Nephron progenitor cell (in vitro differentiated cells): ENCODE results near the gene DDX39B.

ENCODE experiments used
- DNase-seq: peaks from one replicate; pipeline ENCODE4 v3.0.0; 2021
- H3K27ac Mint-ChIP-seq: 2 replicates; pipeline ENCODE4 v1.8.0; 2021; ENCODE audit warnings: mild to moderate bottlenecking, moderate library complexity, mixed read lengths
- H3K27me3 Mint-ChIP-seq: 2 replicates; pipeline ENCODE4 v1.8.0; 2021; ENCODE audit warnings: mild to moderate bottlenecking, low read depth, mixed read lengths; ENCODE audit not compliant: poor library complexity
- H3K36me3 Mint-ChIP-seq: 2 replicates; pipeline ENCODE4 v1.8.0; 2021; ENCODE audit warnings: low read depth, mixed read lengths
- H3K4me1 Mint-ChIP-seq: 2 replicates; pipeline ENCODE4 v1.8.0; 2021; ENCODE audit warnings: mixed read lengths
- H3K4me3 Mint-ChIP-seq: 2 replicates; pipeline ENCODE4 v1.8.0; 2021; ENCODE audit warnings: mild to moderate bottlenecking, moderate library complexity, mixed read lengths
- H3K9me3 Mint-ChIP-seq: 2 replicates; pipeline ENCODE4 v1.8.0; 2021; ENCODE audit warnings: mild to moderate bottlenecking, moderate library complexity, mixed read lengths
- CTCF ChIP-seq: fragments of 200-600 bp; sonication (generic); IDR thresholded peaks from 2 replicates; pipeline ENCODE4 v1.5.0; 2021; ENCODE audit warnings: antibody characterized with exemption

DDX39B gene

GRCh38 chr6:31572041-31572911 lies 30.5 kb upstream of the DDX39B start, which contains the start of gene LTA:
LTA (plus strand) TSS chr6:31572289; CDS start chr6:31572743, 454 bp downstream.
- Mint-ChIP-seq H3K9me3 (no peaks in the 10 kb centered on the region), H3K27me3 (peaks cover 49% of the 10 kb centered on the region), H3K36me3 (no peaks in the 10 kb centered on the region), H3K4me1 (peaks cover 44% of the 10 kb centered on the region), H3K4me3 (no peak within 1 kb of the TSS), H3K27ac (no peak within 1 kb of the TSS)
- TF ChIP-seq CTCF = no peak
- no peak for DNase-seq

- no peaks in the 10 kb centered on the region for H3K36me3 Mint-ChIP-seq
- H3K27ac Mint-ChIP-seq = no peak overlapping the region
- no peak for TF ChIP-seq CTCF
- no peak overlapping the region for H3K4me3 Mint-ChIP-seq
- H3K4me1 Mint-ChIP-seq = peaks cover 29% of the 10 kb centered on the region
- no peak for DNase-seq
- H3K27me3 Mint-ChIP-seq = peaks cover 32% of the 10 kb centered on the region
- H3K9me3 Mint-ChIP-seq = no peaks in the 10 kb centered on the region
These were observed 28.2 kb upstream of the DDX39B start for GRCh38 chr6:31569861-31570536.

- H3K4me3 Mint-ChIP-seq = no peak overlapping the region
- no peak overlapping the region for H3K27ac Mint-ChIP-seq
- no peak for TF ChIP-seq CTCF
- peaks cover 28% of the 10 kb centered on the region for H3K4me1 Mint-ChIP-seq
- no peak for DNase-seq
- H3K36me3 Mint-ChIP-seq = no peaks in the 10 kb centered on the region
- H3K9me3 Mint-ChIP-seq = no peaks in the 10 kb centered on the region
- peaks cover 27% of the 10 kb centered on the region for H3K27me3 Mint-ChIP-seq
These were observed 26.7 kb upstream of the DDX39B start for GRCh38 chr6:31568537-31568961.

GRCh38 chr6:31567531-31568370 lies 25.9 kb upstream of the DDX39B start:
- no peak for TF ChIP-seq CTCF
- H3K4me3 Mint-ChIP-seq = peak overlapping the region; percentile 39
- peak; percentile 26 for DNase-seq
- H3K27me3 Mint-ChIP-seq = peaks cover 24% of the 10 kb centered on the region
- H3K9me3 Mint-ChIP-seq = no peaks in the 10 kb centered on the region
- peak overlapping the region; percentile 70 for H3K27ac Mint-ChIP-seq
- H3K36me3 Mint-ChIP-seq = no peaks in the 10 kb centered on the region
- H3K4me1 Mint-ChIP-seq = peaks cover 28% of the 10 kb centered on the region

GRCh38 chr6:31560697-31561058 lies 18.9 kb upstream of the DDX39B start:
- Mint-ChIP-seq H3K27ac (peak overlapping the region; percentile 93), H3K4me3 (no peak overlapping the region), H3K4me1 (peaks cover 36% of the 10 kb centered on the region), H3K27me3 (peaks cover 4% of the 10 kb centered on the region), H3K36me3 (peaks cover 32% of the 10 kb centered on the region), H3K9me3 (no peaks in the 10 kb centered on the region)
- no peak for TF ChIP-seq CTCF
- no peak for DNase-seq
